ENCODE data around the gene ULK2. TPM values are rescaled to one million over a fixed set of nuclear protein-coding genes. Genes with fewer than 3 reads are reported as not detected.

Gene ULK2
- polyA plus RNA-seq (2012; ENCODE audit: insufficient read length, low read depth) = 30.4 TPM

DNA sequence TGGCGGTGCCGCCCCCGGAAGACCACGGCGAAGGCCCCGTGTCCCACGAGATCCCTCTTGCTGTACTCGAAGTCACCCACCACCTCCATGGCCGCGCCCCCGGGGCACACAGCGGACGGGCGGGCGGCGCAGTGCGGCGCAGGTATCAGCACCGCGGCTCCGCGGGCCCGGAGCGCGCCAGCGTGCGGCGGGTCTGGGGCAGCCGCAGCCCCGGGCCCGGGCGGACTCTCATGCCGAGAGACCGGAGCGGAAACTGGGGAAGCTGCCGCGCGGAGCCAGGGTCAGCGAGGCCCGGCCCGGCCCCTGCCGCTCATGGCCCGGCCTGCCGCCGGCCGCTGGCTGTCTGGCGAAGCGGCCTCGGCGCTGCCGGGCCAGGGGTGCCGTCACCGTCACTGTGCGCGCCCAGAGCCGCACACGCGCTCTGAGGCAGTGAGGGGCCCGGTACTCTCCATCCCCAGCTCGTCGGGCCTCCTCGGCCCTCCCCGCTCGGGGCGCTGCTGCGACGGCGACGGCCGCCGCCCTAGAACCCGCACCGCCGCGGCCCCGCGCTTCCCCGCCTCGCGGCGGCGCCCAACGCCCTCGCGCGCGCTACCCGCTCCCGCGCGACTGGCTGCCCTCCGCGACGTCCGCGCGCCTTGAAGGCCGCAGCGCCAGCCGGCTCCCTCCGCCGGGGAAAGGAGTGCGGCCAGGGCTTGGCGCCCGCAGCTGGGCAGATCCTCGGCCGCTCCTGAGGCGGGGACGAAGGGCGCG, at the start of gene ULK2:
Gene ULK2 (minus strand): TSS at position 608 of the 750 bp plus-strand sequence. CDS start 519 bp downstream, at position 89.
- TF ChIP-seq TAF1 (IDR thresholded peaks at IDR 0.05; ENCODE audit: borderline replicate concordance, insufficient read depth, low read length) = peak; percentile 83; the same call in 1 of the 2 replicates
- TF ChIP-seq POLR2AphosphoS5 (IDR thresholded peaks at IDR 0.05; ENCODE audit: low read depth, low read length) = peak; percentile 64; the same call in 1 of the 2 replicates
- TF ChIP-seq SIN3A (IDR thresholded peaks at IDR 0.05; ENCODE audit: borderline replicate concordance, insufficient read depth, low read length) = no peak
- 0 out of 4 replicates have a peak, but pooled peaks of 1 of the 2 experiments have one; percentile 50 for TF ChIP-seq REST (IDR thresholded peaks at IDR 0.05; ENCODE audit: insufficient read depth in 1 of 2, low read depth in 2 of 2, low read length in 2 of 2)
- peak; percentile 92 for TF ChIP-seq FOXP2 (optimal IDR thresholded peaks at IDR 0.05; ENCODE audit: borderline replicate concordance, extremely low read depth, extremely low read length, insufficient read depth)

GRCh38 chr17:19915245-19915978, 47.7 kb upstream of the ULK2 start:
- TF ChIP-seq POLR2AphosphoS5 (IDR thresholded peaks at IDR 0.05; ENCODE audit: low read depth, low read length) (no peak), FOXP2 (optimal IDR thresholded peaks at IDR 0.05; ENCODE audit: borderline replicate concordance, extremely low read depth, extremely low read length, insufficient read depth) (no peak)

DNA sequence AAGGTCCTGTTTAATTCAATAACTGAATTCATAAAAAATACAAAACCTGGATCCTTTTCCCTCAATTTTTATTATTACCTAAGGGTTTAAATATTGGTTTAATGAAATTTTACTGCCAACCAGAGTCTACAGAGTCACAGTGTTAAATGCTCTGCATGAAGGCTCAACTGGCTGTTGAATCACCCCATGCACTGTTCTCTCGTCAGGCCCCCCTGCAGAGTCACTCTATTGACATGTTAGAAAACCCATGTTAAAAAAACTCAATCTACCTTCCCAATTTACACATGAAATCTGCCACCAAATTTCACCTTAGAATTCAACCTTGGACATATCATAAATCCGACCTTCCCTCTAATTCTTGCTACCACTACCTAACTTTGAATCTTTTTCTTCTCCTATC, 43.3 kb upstream of the ULK2 start:
- no peak for TF ChIP-seq POLR2AphosphoS5 (IDR thresholded peaks at IDR 0.05; ENCODE audit: low read depth, low read length)
- no peak for TF ChIP-seq REST (IDR thresholded peaks at IDR 0.05; ENCODE audit: insufficient read depth in 1 of 2, low read depth in 2 of 2, low read length in 2 of 2)
- TF ChIP-seq FOXP2 (optimal IDR thresholded peaks at IDR 0.05; ENCODE audit: borderline replicate concordance, extremely low read depth, extremely low read length, insufficient read depth) = no peak
- no peak for TF ChIP-seq SIN3A (IDR thresholded peaks at IDR 0.05; ENCODE audit: borderline replicate concordance, insufficient read depth, low read length)
- TF ChIP-seq TAF1 (IDR thresholded peaks at IDR 0.05; ENCODE audit: borderline replicate concordance, insufficient read depth, low read length) = no peak

- TF ChIP-seq SIN3A (IDR thresholded peaks at IDR 0.05; ENCODE audit: borderline replicate concordance, insufficient read depth, low read length) = no peak
- no peak for TF ChIP-seq POLR2AphosphoS5 (IDR thresholded peaks at IDR 0.05; ENCODE audit: low read depth, low read length)
- TF ChIP-seq TAF1 (IDR thresholded peaks at IDR 0.05; ENCODE audit: borderline replicate concordance, insufficient read depth, low read length) = no peak
Measured at GRCh38 chr17:19909139-19909538, 41.4 kb upstream of the ULK2 start.

GRCh38 chr17:19905502-19905901, 37.8 kb upstream of the ULK2 start:
- TF ChIP-seq POLR2AphosphoS5 (IDR thresholded peaks at IDR 0.05; ENCODE audit: low read depth, low read length) = no peak
- TF ChIP-seq TAF1 (IDR thresholded peaks at IDR 0.05; ENCODE audit: borderline replicate concordance, insufficient read depth, low read length) = no peak
- no peak for TF ChIP-seq SIN3A (IDR thresholded peaks at IDR 0.05; ENCODE audit: borderline replicate concordance, insufficient read depth, low read length)
- TF ChIP-seq REST (IDR thresholded peaks at IDR 0.05; ENCODE audit: insufficient read depth in 1 of 2, low read depth in 2 of 2, low read length in 2 of 2) = no peak
- no peak for TF ChIP-seq FOXP2 (optimal IDR thresholded peaks at IDR 0.05; ENCODE audit: borderline replicate concordance, extremely low read depth, extremely low read length, insufficient read depth)

All from PFSK-1 (cell line).